Nephron (organoid): ENCODE data around the gene ZBTB16.

ENCODE experiments used
- H3K27ac Mint-ChIP-seq, 3 experiments: 2 replicates each; pipeline ENCODE4 v1.8.0; 2020; ENCODE audit warnings: mixed read lengths in 3 of 3, mild to moderate bottlenecking in 2 of 3, moderate library complexity in 1 of 3
- H3K27me3 Mint-ChIP-seq: 2 replicates; pipeline ENCODE4 v1.8.0; 2021; ENCODE audit warnings: low read depth, mild to moderate bottlenecking, moderate library complexity, mixed read lengths
- H3K36me3 Mint-ChIP-seq: 2 replicates; pipeline ENCODE4 v1.8.0; 2020; ENCODE audit warnings: low read depth, mixed read lengths
- H3K4me1 Mint-ChIP-seq: 2 replicates; pipeline ENCODE4 v1.8.0; 2020; ENCODE audit warnings: mixed read lengths
- H3K4me3 Mint-ChIP-seq, 3 experiments: 2 replicates each; pipeline ENCODE4 v1.8.0; 2020; ENCODE audit warnings: mild to moderate bottlenecking in 3 of 3, mixed read lengths in 3 of 3, moderate library complexity in 2 of 3
- H3K9me3 Mint-ChIP-seq: 2 replicates; pipeline ENCODE4 v1.8.0; 2020; ENCODE audit warnings: mixed read lengths
- CTCF ChIP-seq, 3 experiments: fragments of 200-600 bp; sonication (generic); IDR thresholded peaks; one replicate each; pipeline ENCODE4 v1.5.0; 2021; ENCODE audit warnings: antibody characterized with exemption in 3 of 3; ENCODE audit not compliant: unreplicated experiment in 3 of 3

Gene ZBTB16

GRCh38 chr11:114145166-114145775 lies 85.8 kb downstream of the ZBTB16 start:
- Mint-ChIP-seq H3K36me3 (no peaks in the 10 kb centered on the region), H3K4me3 (no peak overlapping the region), H3K9me3 (no peaks in the 10 kb centered on the region), H3K4me1 (peaks cover 39% of the 10 kb centered on the region), H3K27ac (no peak overlapping the region), H3K27me3 (peaks cover 53% of the 10 kb centered on the region)
- no peak for TF ChIP-seq CTCF (IDR thresholded peaks at IDR 0.05; ENCODE audit: unreplicated experiment in 3 of 3)

GRCh38 chr11:114147375-114148012 lies 88.0 kb downstream of the ZBTB16 start:
- peaks cover 25% of the 10 kb centered on the region for H3K4me1 Mint-ChIP-seq
- H3K27me3 Mint-ChIP-seq, result peaks cover 48% of the 10 kb centered on the region
- H3K4me3 Mint-ChIP-seq, result no peak overlapping the region
- no peaks in the 10 kb centered on the region for H3K9me3 Mint-ChIP-seq
- H3K36me3 Mint-ChIP-seq, result no peaks in the 10 kb centered on the region
- H3K27ac Mint-ChIP-seq, result no peak overlapping the region
- TF ChIP-seq CTCF (IDR thresholded peaks at IDR 0.05; ENCODE audit: unreplicated experiment in 3 of 3), result no peak

GRCh38 chr11:114148013-114148382 lies 88.5 kb downstream of the ZBTB16 start:
- Mint-ChIP-seq H3K4me1 (peaks cover 20% of the 10 kb centered on the region), H3K9me3 (no peaks in the 10 kb centered on the region), H3K27me3 (peaks cover 48% of the 10 kb centered on the region), H3K27ac (no peak overlapping the region), H3K4me3 (no peak overlapping the region), H3K36me3 (no peaks in the 10 kb centered on the region)
- TF ChIP-seq CTCF (IDR thresholded peaks at IDR 0.05; ENCODE audit: unreplicated experiment in 3 of 3), result no peak

GRCh38 chr11:114149689-114150407 lies 90.3 kb downstream of the ZBTB16 start:
- peaks cover 6% of the 10 kb centered on the region for H3K4me1 Mint-ChIP-seq
- no peak overlapping the region for H3K4me3 Mint-ChIP-seq
- no peaks in the 10 kb centered on the region for H3K36me3 Mint-ChIP-seq
- no peak overlapping the region for H3K27ac Mint-ChIP-seq
- no peak for TF ChIP-seq CTCF (IDR thresholded peaks at IDR 0.05; ENCODE audit: unreplicated experiment in 3 of 3)
- peaks cover 51% of the 10 kb centered on the region for H3K27me3 Mint-ChIP-seq
- no peaks in the 10 kb centered on the region for H3K9me3 Mint-ChIP-seq

GRCh38 chr11:114150671-114151070 lies 91.2 kb downstream of the ZBTB16 start:
- Mint-ChIP-seq H3K4me1 (peaks cover 6% of the 10 kb centered on the region), H3K4me3 (no peak overlapping the region), H3K27ac (no peak overlapping the region), H3K9me3 (no peaks in the 10 kb centered on the region), H3K36me3 (no peaks in the 10 kb centered on the region), H3K27me3 (peaks cover 49% of the 10 kb centered on the region)
- TF ChIP-seq CTCF (IDR thresholded peaks at IDR 0.05; ENCODE audit: unreplicated experiment in 3 of 3), result no peak
